B cell (primary cell): Measurements from ENCODE around the gene DLX3. TPM values are rescaled to one million over a fixed set of nuclear protein-coding genes. Genes with fewer than 3 reads are reported as not detected.

Source experiments
- ATAC-seq: fragments of 200-7000 bp; cut with Tn5 transposase; one replicate; pipeline ENCODE4 v1.10.0; 2021; ENCODE audit warnings: low read depth, mild to moderate bottlenecking, moderate number of reproducible peaks, moderate library complexity
- CTCF ChIA-PET: fragments of 350-600 bp; sonication (Branson Sonifier 250); formaldehyde crosslinking; loops from one replicate; lab custom pipeline; 2021; ENCODE audit warnings: antibody characterized with exemption, inconsistent platforms; lab: Charles Lee
- POLR2A ChIA-PET: fragments of 350-600 bp; sonication (Branson Sonifier 250); formaldehyde crosslinking; loops from one replicate; lab custom pipeline; 2021; ENCODE audit warnings: antibody characterized with exemption; lab: Charles Lee
- DNase-seq: peaks from one replicate; pipeline ENCODE4 v3.0.0; 2013
- H2AFZ ChIP-seq: 2 replicates; pipeline ENCODE4 v1.6.1; 2012; ENCODE audit warnings: mild to moderate bottlenecking, low read depth, low read length; ENCODE audit not compliant: insufficient read depth, poor library complexity, severe bottlenecking
- H3K27ac ChIP-seq, 2 donors: 1 replicate in 1 of 2; 2 replicates in 1 of 2; pipeline ENCODE4 v1.5.1; 2012 to 2013; ENCODE audit warnings: low read length in 2 of 2, mild to moderate bottlenecking in 2 of 2, moderate library complexity in 1 of 2
- H3K27me3 ChIP-seq, 4 experiments: fragments of 200-600 bp in 1 of 4; sonication (generic) in 1 of 4; replicated peaks in 1 of 4; 1 replicate in 2 of 4; 2 replicates in 2 of 4; pipeline versions ENCODE4 v1.6.1 to v1.7.0; 2013 to 2016; ENCODE audit warnings: low read length in 3 of 4, mild to moderate bottlenecking in 2 of 4, mixed read lengths in 1 of 4, moderate library complexity in 1 of 4; ENCODE audit not compliant: insufficient read depth in 4 of 4, control insufficient read depth in 3 of 4; ENCODE audit errors: control extremely low read depth in 1 of 4
- H3K36me3 ChIP-seq, 2 experiments: replicated peaks in 1 of 2; 1 replicate in 1 of 2; 2 replicates in 1 of 2; pipeline versions ENCODE4 v1.6.1 to v1.7.1; 2013; ENCODE audit warnings: low read length in 1 of 2; ENCODE audit not compliant: insufficient read depth in 2 of 2, control insufficient read depth in 1 of 2; ENCODE audit errors: control extremely low read depth in 1 of 2, extremely low read depth in 1 of 2
- H3K4me1 ChIP-seq, 2 donors: fragments of 200-600 bp in 1 of 2; sonication (generic) in 1 of 2; 1 replicate in 1 of 2; 2 replicates in 1 of 2; pipeline versions ENCODE4 v1.5.1 to v1.6.1; 2013 to 2017; ENCODE audit warnings: low read length in 2 of 2; ENCODE audit not compliant: control insufficient read depth in 2 of 2, insufficient read depth in 2 of 2
- H3K4me2 ChIP-seq: replicated peaks from 2 replicates; pipeline ENCODE3; 2012; ENCODE audit warnings: mild to moderate bottlenecking, low read depth, low read length; ENCODE audit not compliant: poor library complexity, severe bottlenecking
- H3K4me3 ChIP-seq, 5 experiments: fragments of 200-600 bp in 1 of 5; sonication (generic) in 1 of 5; 1 replicate in 3 of 5; 2 replicates in 2 of 5; pipeline versions ENCODE4 v1.5.1 to v1.7.0; 2011 to 2016; ENCODE audit warnings: low read length in 4 of 5, mild to moderate bottlenecking in 4 of 5, low read depth in 2 of 5, control low read depth in 1 of 5, moderate library complexity in 1 of 5; ENCODE audit not compliant: insufficient read depth in 1 of 5; ENCODE audit errors: control extremely low read depth in 1 of 5, extremely low read depth in 1 of 5
- H3K79me2 ChIP-seq: fragments of 200-600 bp; sonication (generic); one replicate; pipeline ENCODE4 v1.6.0; 2016; ENCODE audit warnings: low read length; ENCODE audit not compliant: control insufficient read depth, insufficient read depth
- H3K9ac ChIP-seq: fragments of 200-600 bp; sonication (generic); 2 replicates; pipeline ENCODE4 v1.6.1; 2017; ENCODE audit warnings: mild to moderate bottlenecking, low read length, moderate library complexity
- H3K9me3 ChIP-seq, 3 donors: one replicate each; pipeline versions ENCODE4 v1.6.1 to v1.7.1; 2013; ENCODE audit warnings: low read length in 2 of 3; ENCODE audit not compliant: control insufficient read depth in 2 of 3, insufficient read depth in 1 of 3; ENCODE audit errors: control extremely low read depth in 1 of 3
- H4K20me1 ChIP-seq: 2 replicates; pipeline ENCODE4 v1.6.0; 2012; ENCODE audit warnings: mild to moderate bottlenecking, low read length; ENCODE audit not compliant: insufficient read depth, control insufficient read depth, poor library complexity, severe bottlenecking
- H3K27ac Mint-ChIP-seq: one replicate; pipeline ENCODE4 v1.8.0; 2021; ENCODE audit warnings: mixed read lengths
- H3K27me3 Mint-ChIP-seq: one replicate; pipeline ENCODE4 v1.8.0; 2021; ENCODE audit warnings: mixed read lengths
- H3K4me1 Mint-ChIP-seq: one replicate; pipeline ENCODE4 v1.8.0; 2021; ENCODE audit warnings: mixed read lengths
- H3K4me3 Mint-ChIP-seq: one replicate; pipeline ENCODE4 v1.8.0; 2021; ENCODE audit warnings: mixed read lengths
- H3K9me3 Mint-ChIP-seq: one replicate; pipeline ENCODE4 v1.8.0; 2022; ENCODE audit warnings: mixed read lengths; ENCODE audit not compliant: insufficient read depth
- CTCF ChIP-seq: fragments of 200-600 bp; IDR thresholded peaks from one replicate; pipeline ENCODE4 v1.8.0; 2022; ENCODE audit warnings: antibody characterized with exemption, mild to moderate bottlenecking
- EZH2 ChIP-seq: IDR thresholded peaks from 2 replicates; pipeline ENCODE4 v1.6.1; 2012; ENCODE audit warnings: borderline replicate concordance, low read depth, mild to moderate bottlenecking, moderate library complexity, low read length; ENCODE audit not compliant: insufficient read depth, poor library complexity, severe bottlenecking
- WGBS: methylation state at CpG from one replicate; pipeline ENCODE4 v1.1.5; 2013; ENCODE audit warnings: missing lambda C conversion rate; ENCODE audit not compliant: insufficient coverage; 5-methylcytosine and 5-hydroxymethylcytosine counted together
- intact Hi-C: fragments of 100-400 bp; cut with micrococcal nuclease; formaldehyde crosslinking; loops from one replicate; pipeline ENCODE4 v1.10.0; 2022
- polyA plus RNA-seq: library from polyadenylated mRNA; depleted of rRNA; stranded (reverse); fragments of >200 nt; gene quantifications from 2 replicates; pipeline ENCODE4 v1.2.3, GENCODE V29; 2012
- total RNA-seq, 2 donors: library from RNA; stranded (reverse); fragments of 120-200 nt in 1 of 2; gene quantifications; 1 replicate in 1 of 2; 2 replicates in 1 of 2; pipeline versions ENCODE4 v1.2.3 to v1.2.4, GENCODE V29; 2013 to 2022

The DLX3 gene
- total and polyA plus RNA-seq, 2 donors (not counting 1 experiment from before 2014, with no cell fraction given): not detected

GRCh38 chr17:49963626-49964302 is 31.3 kb downstream of the DLX3 start:
- H3K4me1 Mint-ChIP-seq: peaks cover 28% of the 10 kb centered on the region
- Histone ChIP-seq H3K36me3 (no peaks in the 10 kb centered on the region), H3K27ac (no peak overlapping the region), H3K9me3 (peaks cover 0 to 35% (median 0%) of the 10 kb centered on the region in 3 donors), H3K79me2 (no peaks in the 10 kb centered on the region), H3K4me1 (peaks cover 33 to 43% of the 10 kb centered on the region in 2 donors), H3K27me3 (peaks cover 0 to 71% (median 58%) of the 10 kb centered on the region in 4 experiments), H3K4me3 (no peak overlapping the region), H2AFZ (no peak overlapping the region), H4K20me1 (no peaks in the 10 kb centered on the region), H3K4me2 (peak overlapping the region; percentile 57), H3K9ac (no peak overlapping the region)
- TF ChIP-seq EZH2 (no peak), CTCF (no peak)
- ATAC-seq (no peak), DNase-seq (peak; percentile 33)
- peak overlapping the region; percentile 40 for H3K4me3 Mint-ChIP-seq
- peaks cover 69% of the 10 kb centered on the region for H3K27me3 Mint-ChIP-seq
- CTCF ChIA-PET: interaction anchor here (0.6 to 1.5 kb wide), 2 partner anchors 33 to 77 kb away, joined by 3 to 6 read pairs; no protein-coding TSS in a partner anchor
- WGBS: 11% methylated on average over 39 of the region's 52 CpGs
- intact Hi-C loops: no loop called here
- H3K9me3 Mint-ChIP-seq: no peaks in the 10 kb centered on the region
- H3K27ac Mint-ChIP-seq: peak overlapping the region; percentile 44
- POLR2A ChIA-PET: interaction anchor here (0.7 kb wide), 1 partner anchor 12 kb away, joined by 11 read pairs; no protein-coding TSS in a partner anchor

GRCh38 chr17:49963309-49963625 is 31.8 kb downstream of the DLX3 start:
- DNase-seq (no peak), ATAC-seq (no peak)
- Histone ChIP-seq H3K36me3 (no peaks in the 10 kb centered on the region), H3K79me2 (no peaks in the 10 kb centered on the region), H3K9me3 (peaks cover 0 to 31% (median 0%) of the 10 kb centered on the region in 3 donors), H3K4me2 (no peak overlapping the region), H3K9ac (no peak overlapping the region), H2AFZ (no peak overlapping the region), H3K4me3 (no peak overlapping the region), H3K4me1 (peaks cover 30 to 41% of the 10 kb centered on the region in 2 donors), H3K27me3 (peaks cover 0 to 70% (median 56%) of the 10 kb centered on the region in 4 experiments), H3K27ac (no peak overlapping the region), H4K20me1 (no peaks in the 10 kb centered on the region)
- peaks cover 69% of the 10 kb centered on the region for H3K27me3 Mint-ChIP-seq
- H3K4me1 Mint-ChIP-seq: peaks cover 25% of the 10 kb centered on the region
- no peak for TF ChIP-seq CTCF
- no peak for TF ChIP-seq EZH2
- WGBS: no CpG with 5 or more reads among the region's 4 CpGs
- intact Hi-C loops: no loop called here
- H3K27ac Mint-ChIP-seq: peak overlapping the region; percentile 53
- CTCF ChIA-PET: interaction anchor here (0.8 to 2.1 kb wide), 4 partner anchors 11 to 35 kb away, joined by 4 to 8 read pairs (median 6); no protein-coding TSS in a partner anchor
- no peaks in the 10 kb centered on the region for H3K9me3 Mint-ChIP-seq
- POLR2A ChIA-PET: interaction anchor here (0.7 kb wide), 1 partner anchor 11 kb away, joined by 11 read pairs; no protein-coding TSS in a partner anchor
- no peak overlapping the region for H3K4me3 Mint-ChIP-seq
